Measurements from ENCODE around the gene DUSP23. TPM values are rescaled to one million over a fixed set of nuclear protein-coding genes. Genes with fewer than 3 reads are reported as not detected.

The DUSP23 gene
- total and polyA plus RNA-seq, 8 donors: 3.6 to 107 (median 80.7) TPM; not detected in 1

- WGBS, 5 donors: 77 to 87% (median 84%) methylated on average over 8 of the region's 8 CpGs
- Histone ChIP-seq H3K27ac (no peak overlapping the region), H3K4me1 (peaks cover 0 to 48% (median 7%) of the 10 kb centered on the region in 4 donors), H3K4me3 (no peak overlapping the region), H3K27me3 (no peaks in the 10 kb centered on the region), H3K9me3 (no peaks in the 10 kb centered on the region), H3K36me3 (peaks cover 0 to 17% (median 5%) of the 10 kb centered on the region in 4 donors)
- no peak for DNase-seq
- TF ChIP-seq EP300 (IDR thresholded peaks at IDR 0.05) (no peak), POLR2A (IDR thresholded peaks at IDR 0.05) (no peak), POLR2AphosphoS5 (IDR thresholded peaks at IDR 0.05) (no peak)
- TF ChIP-seq, protein P1, sequence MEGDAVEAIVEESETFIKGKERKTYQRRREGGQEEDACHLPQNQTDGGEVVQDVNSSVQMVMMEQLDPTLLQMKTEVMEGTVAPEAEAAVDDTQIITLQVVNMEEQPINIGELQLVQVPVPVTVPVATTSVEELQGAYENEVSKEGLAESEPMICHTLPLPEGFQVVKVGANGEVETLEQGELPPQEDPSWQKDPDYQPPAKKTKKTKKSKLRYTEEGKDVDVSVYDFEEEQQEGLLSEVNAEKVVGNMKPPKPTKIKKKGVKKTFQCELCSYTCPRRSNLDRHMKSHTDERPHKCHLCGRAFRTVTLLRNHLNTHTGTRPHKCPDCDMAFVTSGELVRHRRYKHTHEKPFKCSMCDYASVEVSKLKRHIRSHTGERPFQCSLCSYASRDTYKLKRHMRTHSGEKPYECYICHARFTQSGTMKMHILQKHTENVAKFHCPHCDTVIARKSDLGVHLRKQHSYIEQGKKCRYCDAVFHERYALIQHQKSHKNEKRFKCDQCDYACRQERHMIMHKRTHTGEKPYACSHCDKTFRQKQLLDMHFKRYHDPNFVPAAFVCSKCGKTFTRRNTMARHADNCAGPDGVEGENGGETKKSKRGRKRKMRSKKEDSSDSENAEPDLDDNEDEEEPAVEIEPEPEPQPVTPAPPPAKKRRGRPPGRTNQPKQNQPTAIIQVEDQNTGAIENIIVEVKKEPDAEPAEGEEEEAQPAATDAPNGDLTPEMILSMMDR (IDR thresholded peaks at IDR 0.05): no peak
- intact Hi-C loops (cut with DNase I; ENCODE audit: low total_unique reads): no loop called here
Observed at GRCh38 chr1:159830722-159831121, 50.0 kb downstream of the DUSP23 start.

GRCh38 chr1:159831412-159832141, 50.8 kb downstream of the DUSP23 start:
- H3K9me3 ChIP-seq: no peaks in the 10 kb centered on the region
- no peak overlapping the region for H3K27ac ChIP-seq
- H3K27me3 ChIP-seq: no peaks in the 10 kb centered on the region
- peaks cover 0 to 42% (median 7%) of the 10 kb centered on the region in 4 donors for H3K4me1 ChIP-seq
- WGBS, 5 donors: 21 to 39% (median 31%) methylated on average over 7 of the region's 7 CpGs
- DNase-seq: no peak
- no peak overlapping the region for H3K4me3 ChIP-seq
- peaks cover 0 to 24% (median 6%) of the 10 kb centered on the region in 4 donors for H3K36me3 ChIP-seq
- TF ChIP-seq POLR2A (IDR thresholded peaks at IDR 0.05) (no peak), POLR2AphosphoS5 (IDR thresholded peaks at IDR 0.05) (no peak), EP300 (IDR thresholded peaks at IDR 0.05) (no peak)
- TF ChIP-seq, protein P1 (IDR thresholded peaks at IDR 0.05): no peak
- intact Hi-C loops (cut with DNase I; ENCODE audit: low total_unique reads): no loop called here

Other genes with a start within 250 kb of the DUSP23 start
- gene OR10J5, start 245.0 kb upstream of the DUSP23 start, total RNA-seq: not detected
- not detected for gene OR10J5, start 245.0 kb upstream of the DUSP23 start, polyA plus RNA-seq
- gene APCS, start 193.1 kb upstream of the DUSP23 start, total RNA-seq: not detected
- gene APCS, start 193.1 kb upstream of the DUSP23 start, polyA plus RNA-seq: not detected
- not detected for gene CRP, start 66.4 kb upstream of the DUSP23 start, total RNA-seq
- gene CRP, start 66.4 kb upstream of the DUSP23 start, polyA plus RNA-seq: under 1 TPM in 1 of 3 donors, not detected in 2; 0.10 TPM
- not detected for gene FCRL6, start 21.4 kb downstream of the DUSP23 start, total RNA-seq
- gene FCRL6, start 21.4 kb downstream of the DUSP23 start, polyA plus RNA-seq: not detected
- 1 to 10 TPM in 3 of 5 donors, not detected in 2; 2.0 to 4.5 (median 2.9) TPM for gene SLAMF8, start 45.9 kb downstream of the DUSP23 start, total RNA-seq
- 1 to 10 TPM in 2 of 3 donors, under 1 TPM in 1; 0.76 to 3.1 (median 1.9) TPM for gene SLAMF8, start 45.9 kb downstream of the DUSP23 start, polyA plus RNA-seq
- gene VSIG8, start 81.7 kb downstream of the DUSP23 start, total RNA-seq: 1 to 10 TPM in 1 of 5 donors, not detected in 4; 2.5 TPM
- gene VSIG8, start 81.7 kb downstream of the DUSP23 start, polyA plus RNA-seq: under 1 TPM in 1 of 3 donors, not detected in 2; 0.30 TPM
- gene CFAP45, start 119.2 kb downstream of the DUSP23 start, total RNA-seq: 1 to 10 TPM in 1 of 5 donors, under 1 TPM in 1, not detected in 3; 0.73 to 1.0 TPM
- gene CFAP45, start 119.2 kb downstream of the DUSP23 start, polyA plus RNA-seq: under 1 TPM in 2 of 3 donors, not detected in 1; 0.30 to 0.31 TPM
- gene TAGLN2, start 144.5 kb downstream of the DUSP23 start, total RNA-seq: 100 to 1,000 TPM in 4 of 5 donors, 10 to 100 TPM in 1; 49.0 to 445 (median 239) TPM
- gene TAGLN2, start 144.5 kb downstream of the DUSP23 start, polyA plus RNA-seq: 1,000 to 10,000 TPM in 1 of 3 donors, 100 to 1,000 TPM in 2; 306 to 1,290 (median 583) TPM
- 10 to 100 TPM in 3 of 5 donors, 1 to 10 TPM in 2; 4.9 to 36.2 (median 15.6) TPM for gene IGSF9, start 164.7 kb downstream of the DUSP23 start, total RNA-seq
- 1 to 10 TPM; 2.0 to 8.2 (median 7.3) TPM for gene IGSF9, start 164.7 kb downstream of the DUSP23 start, polyA plus RNA-seq
- gene SLAMF9, start 173.3 kb downstream of the DUSP23 start, total RNA-seq: not detected
- gene SLAMF9, start 173.3 kb downstream of the DUSP23 start, polyA plus RNA-seq: under 1 TPM in 1 of 3 donors, not detected in 2; 0.87 TPM

Data from stomach (tissue), 9 donors.